AG04450 (cell line): ENCODE results near the gene IQSEC3. TPM values are rescaled to one million over a fixed set of nuclear protein-coding genes. Genes with fewer than 3 reads are reported as not detected.

ENCODE experiments used
- CTCF ChIA-PET: fragments of 300-600, 350-600 bp; formaldehyde crosslinking; extraction: SDS; loops from one replicate; lab custom pipeline; 2022; ENCODE audit warnings: antibody characterized with exemption, inconsistent platforms; lab: Charles Lee
- POLR2A ChIA-PET: fragments of 350-600 bp; formaldehyde crosslinking; extraction: SDS; loops from one replicate; lab custom pipeline; 2021; ENCODE audit warnings: antibody characterized with exemption, inconsistent platforms; lab: Yijun Ruan, JAX
- DNase-seq: peaks from one replicate; pipeline ENCODE4 v3.0.0-alpha.2; 2011; ENCODE audit warnings: low read depth, low spot score
- H3K27ac ChIP-seq: one replicate; pipeline ENCODE4 v1.5.1; 2012; ENCODE audit warnings: low read depth, low read length, control low read depth
- H3K27me3 ChIP-seq: one replicate; pipeline ENCODE4 v1.6.0; 2012; ENCODE audit warnings: low read length; ENCODE audit not compliant: control insufficient read depth, insufficient read depth
- H3K4me3 ChIP-seq: 2 replicates; pipeline ENCODE4 v1.5.1; 2011; ENCODE audit warnings: mild to moderate bottlenecking, low read depth, low read length, control low read depth
- H3K9me3 ChIP-seq: 2 replicates; pipeline ENCODE4 v1.5.1; 2012; ENCODE audit warnings: low read length; ENCODE audit not compliant: control insufficient read depth, insufficient read depth
- polyA plus RNA-seq: library from polyadenylated mRNA; depleted of rRNA; stranded (reverse); fragments of >200 nt; gene quantifications from 2 replicates; pipeline ENCODE4 v1.2.3, GENCODE V29; 2011; rRNA removed
- TF ChIP-seq, protein P1 (sequence below): IDR thresholded peaks from 2 replicates; pipeline ENCODE4 v1.5.1; 2011; ENCODE audit warnings: low read depth, low read length, control low read depth, inconsistent platforms

IQSEC3 gene
- polyA plus RNA-seq, 1 experiment, result 0.47 TPM

DNA sequence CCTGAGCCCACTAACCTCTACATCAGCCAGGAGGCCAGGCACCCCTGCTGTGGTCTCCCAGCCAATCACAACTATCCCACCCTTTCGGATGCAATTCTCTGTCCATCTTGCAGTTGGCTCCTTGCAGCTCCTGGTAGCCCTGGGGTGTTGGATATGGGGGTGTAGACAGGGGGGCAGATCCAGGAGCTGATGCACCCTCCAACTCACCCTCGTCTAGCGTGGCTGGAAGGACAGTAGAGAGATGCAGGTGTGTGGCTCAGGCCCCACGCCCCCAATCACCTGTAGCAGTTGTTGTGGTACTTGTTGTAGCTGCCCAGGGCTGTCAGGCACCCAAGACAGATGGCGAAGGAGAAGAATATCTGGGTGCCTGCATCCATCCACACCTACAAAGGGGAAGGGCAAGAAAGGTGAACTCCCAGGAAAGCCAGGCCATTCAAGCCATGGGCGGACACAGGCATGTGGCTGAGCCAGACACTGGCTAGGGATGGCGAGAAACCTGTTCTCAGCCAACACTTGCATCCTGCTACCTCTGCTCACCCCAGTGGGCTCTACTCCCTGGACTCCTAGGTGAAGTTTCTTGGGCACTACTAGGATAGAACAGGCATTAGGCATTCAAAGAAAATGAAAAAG, 160.8 kb downstream of the IQSEC3 start:
- peaks cover 59% of the 10 kb centered on the region for H3K27me3 ChIP-seq
- POLR2A ChIA-PET, result no interaction called here
- no peaks in the 10 kb centered on the region for H3K9me3 ChIP-seq
- CTCF ChIA-PET, result no interaction called here
- no peak overlapping the region for H3K27ac ChIP-seq
- DNase-seq, result no peak
- TF ChIP-seq, protein P1, sequence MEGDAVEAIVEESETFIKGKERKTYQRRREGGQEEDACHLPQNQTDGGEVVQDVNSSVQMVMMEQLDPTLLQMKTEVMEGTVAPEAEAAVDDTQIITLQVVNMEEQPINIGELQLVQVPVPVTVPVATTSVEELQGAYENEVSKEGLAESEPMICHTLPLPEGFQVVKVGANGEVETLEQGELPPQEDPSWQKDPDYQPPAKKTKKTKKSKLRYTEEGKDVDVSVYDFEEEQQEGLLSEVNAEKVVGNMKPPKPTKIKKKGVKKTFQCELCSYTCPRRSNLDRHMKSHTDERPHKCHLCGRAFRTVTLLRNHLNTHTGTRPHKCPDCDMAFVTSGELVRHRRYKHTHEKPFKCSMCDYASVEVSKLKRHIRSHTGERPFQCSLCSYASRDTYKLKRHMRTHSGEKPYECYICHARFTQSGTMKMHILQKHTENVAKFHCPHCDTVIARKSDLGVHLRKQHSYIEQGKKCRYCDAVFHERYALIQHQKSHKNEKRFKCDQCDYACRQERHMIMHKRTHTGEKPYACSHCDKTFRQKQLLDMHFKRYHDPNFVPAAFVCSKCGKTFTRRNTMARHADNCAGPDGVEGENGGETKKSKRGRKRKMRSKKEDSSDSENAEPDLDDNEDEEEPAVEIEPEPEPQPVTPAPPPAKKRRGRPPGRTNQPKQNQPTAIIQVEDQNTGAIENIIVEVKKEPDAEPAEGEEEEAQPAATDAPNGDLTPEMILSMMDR, result no peak
- no peak overlapping the region for H3K4me3 ChIP-seq

Other genes starting within 250 kb of the IQSEC3 start
- 0.12 TPM in 1 of 2 replicates, not detected in the other for gene SLC6A12, start 147.4 kb downstream of the IQSEC3 start, polyA plus RNA-seq
- gene SLC6A13, start 196.1 kb downstream of the IQSEC3 start, polyA plus RNA-seq, result not detected in 2 replicates